Measurements from ENCODE around the gene LIPM. TPM values are rescaled to one million over a fixed set of nuclear protein-coding genes. Genes with fewer than 3 reads are reported as not detected.

LIPM gene
- total RNA-seq, 3 donors from 2014 or later (not counting 1 experiment from before 2014, with no cell fraction given): not detected

GRCh38 chr10:88840881-88841280, 38.4 kb downstream of the LIPM start:
- ATAC-seq (no peak), DNase-seq (no peak)
- no peaks in the 10 kb centered on the region for H3K36me3 Mint-ChIP-seq
- Histone ChIP-seq H3K27me3 (ENCODE audit: control insufficient read depth, insufficient read depth, low read length) (no peaks in the 10 kb centered on the region), H3K27ac (ENCODE audit: low read length) (no peak overlapping the region), H3K4me3 (ENCODE audit: low read length) (no peak overlapping the region), H3K4me1 (ENCODE audit: control insufficient read depth, insufficient read depth, low read length) (no peaks in the 10 kb centered on the region), H3K9me3 (ENCODE audit: control insufficient read depth, insufficient read depth, low read length) (no peaks in the 10 kb centered on the region), H3K36me3 (ENCODE audit: control insufficient read depth, insufficient read depth, low read length) (no peaks in the 10 kb centered on the region)
- intact Hi-C loops (cut with micrococcal nuclease): no loop called here
- peaks cover 6 to 15% of the 10 kb centered on the region in 2 donors for H3K27me3 Mint-ChIP-seq (ENCODE audit: low read depth in 2 of 2)
- TF ChIP-seq, protein P1, sequence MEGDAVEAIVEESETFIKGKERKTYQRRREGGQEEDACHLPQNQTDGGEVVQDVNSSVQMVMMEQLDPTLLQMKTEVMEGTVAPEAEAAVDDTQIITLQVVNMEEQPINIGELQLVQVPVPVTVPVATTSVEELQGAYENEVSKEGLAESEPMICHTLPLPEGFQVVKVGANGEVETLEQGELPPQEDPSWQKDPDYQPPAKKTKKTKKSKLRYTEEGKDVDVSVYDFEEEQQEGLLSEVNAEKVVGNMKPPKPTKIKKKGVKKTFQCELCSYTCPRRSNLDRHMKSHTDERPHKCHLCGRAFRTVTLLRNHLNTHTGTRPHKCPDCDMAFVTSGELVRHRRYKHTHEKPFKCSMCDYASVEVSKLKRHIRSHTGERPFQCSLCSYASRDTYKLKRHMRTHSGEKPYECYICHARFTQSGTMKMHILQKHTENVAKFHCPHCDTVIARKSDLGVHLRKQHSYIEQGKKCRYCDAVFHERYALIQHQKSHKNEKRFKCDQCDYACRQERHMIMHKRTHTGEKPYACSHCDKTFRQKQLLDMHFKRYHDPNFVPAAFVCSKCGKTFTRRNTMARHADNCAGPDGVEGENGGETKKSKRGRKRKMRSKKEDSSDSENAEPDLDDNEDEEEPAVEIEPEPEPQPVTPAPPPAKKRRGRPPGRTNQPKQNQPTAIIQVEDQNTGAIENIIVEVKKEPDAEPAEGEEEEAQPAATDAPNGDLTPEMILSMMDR (IDR thresholded peaks at IDR 0.05): no peak
- 85% methylated on average over 4 of the region's 5 CpGs for WGBS (ENCODE audit: insufficient coverage)
- H3K4me3 Mint-ChIP-seq: no peak overlapping the region
- no peaks in the 10 kb centered on the region for H3K9me3 Mint-ChIP-seq
- no peaks in the 10 kb centered on the region for H3K4me1 Mint-ChIP-seq
- no peak overlapping the region for H3K27ac Mint-ChIP-seq

DNA sequence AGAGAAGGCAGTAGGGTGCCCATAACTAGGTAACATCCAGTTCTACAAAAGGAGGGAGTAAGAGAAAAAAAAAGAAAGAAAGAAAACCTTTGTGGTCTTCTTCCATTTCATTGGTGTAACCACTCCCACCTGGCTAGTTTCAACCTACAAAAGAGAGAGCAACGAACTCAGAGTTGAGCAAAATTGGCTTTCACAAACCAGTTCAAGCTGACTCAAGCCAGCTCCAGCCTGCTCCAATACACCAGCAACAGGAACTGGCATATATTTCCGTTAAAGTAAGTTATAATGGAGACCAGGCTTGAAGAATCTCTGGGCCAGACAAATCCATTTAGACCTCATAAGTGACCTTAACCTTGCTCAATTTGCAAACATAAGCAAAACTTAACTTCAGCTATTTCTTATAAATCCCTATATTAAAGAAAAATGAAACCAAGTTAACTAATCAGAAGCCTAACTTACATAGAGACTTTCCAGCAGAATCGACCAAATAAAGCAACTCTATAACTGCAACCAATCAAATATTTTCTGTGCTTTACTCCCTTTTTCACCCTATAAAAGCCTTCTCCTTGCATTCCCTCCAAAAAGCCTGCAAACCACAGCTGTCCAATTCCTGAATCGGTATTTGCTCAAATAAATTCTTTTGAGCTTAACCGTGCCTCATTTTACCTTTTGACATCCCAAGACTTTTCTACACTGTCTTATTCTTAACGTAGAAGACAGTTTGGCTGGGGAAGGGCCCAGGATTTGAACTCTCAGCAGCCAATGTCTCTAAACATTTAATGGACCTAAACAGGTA, 39.0 kb downstream of the LIPM start:
- Mint-ChIP-seq H3K4me3 (no peak overlapping the region), H3K9me3 (no peaks in the 10 kb centered on the region), H3K27ac (no peak overlapping the region), H3K4me1 (no peaks in the 10 kb centered on the region), H3K27me3 (ENCODE audit: low read depth in 2 of 2) (peaks cover 6 to 17% of the 10 kb centered on the region in 2 donors), H3K36me3 (no peaks in the 10 kb centered on the region)
- DNase-seq (no peak), ATAC-seq (no peak)
- Histone ChIP-seq H3K27ac (ENCODE audit: low read length) (no peak overlapping the region), H3K9me3 (ENCODE audit: control insufficient read depth, insufficient read depth, low read length) (no peaks in the 10 kb centered on the region), H3K27me3 (ENCODE audit: control insufficient read depth, insufficient read depth, low read length) (no peaks in the 10 kb centered on the region), H3K36me3 (ENCODE audit: control insufficient read depth, insufficient read depth, low read length) (no peaks in the 10 kb centered on the region), H3K4me1 (ENCODE audit: control insufficient read depth, insufficient read depth, low read length) (no peaks in the 10 kb centered on the region), H3K4me3 (ENCODE audit: low read length) (no peak overlapping the region)
- TF ChIP-seq, protein P1 (IDR thresholded peaks at IDR 0.05): no peak
- 87% methylated on average over 6 of the region's 6 CpGs for WGBS (ENCODE audit: insufficient coverage)
- intact Hi-C loops (cut with micrococcal nuclease): no loop called here

GRCh38 chr10:88843171-88843570, 40.6 kb downstream of the LIPM start:
- no peaks in the 10 kb centered on the region for H3K36me3 Mint-ChIP-seq
- TF ChIP-seq, protein P1 (IDR thresholded peaks at IDR 0.05): no peak
- H3K9me3 Mint-ChIP-seq: no peaks in the 10 kb centered on the region
- Histone ChIP-seq H3K27ac (ENCODE audit: low read length) (no peak overlapping the region), H3K9me3 (ENCODE audit: control insufficient read depth, insufficient read depth, low read length) (no peaks in the 10 kb centered on the region), H3K36me3 (ENCODE audit: control insufficient read depth, insufficient read depth, low read length) (no peaks in the 10 kb centered on the region), H3K27me3 (ENCODE audit: control insufficient read depth, insufficient read depth, low read length) (no peaks in the 10 kb centered on the region), H3K4me1 (ENCODE audit: control insufficient read depth, insufficient read depth, low read length) (no peaks in the 10 kb centered on the region), H3K4me3 (ENCODE audit: low read length) (no peak overlapping the region)
- H3K4me1 Mint-ChIP-seq: no peaks in the 10 kb centered on the region
- no peak overlapping the region for H3K27ac Mint-ChIP-seq
- 63% methylated on average over 4 of the region's 4 CpGs for WGBS (ENCODE audit: insufficient coverage)
- H3K27me3 Mint-ChIP-seq (ENCODE audit: low read depth in 2 of 2): peaks cover 6 to 17% of the 10 kb centered on the region in 2 donors
- ATAC-seq (no peak), DNase-seq (no peak)
- intact Hi-C loops (cut with micrococcal nuclease): no loop called here
- no peak overlapping the region for H3K4me3 Mint-ChIP-seq

GRCh38 chr10:88848499-88848898, 46.0 kb downstream of the LIPM start:
- TF ChIP-seq, protein P1 (IDR thresholded peaks at IDR 0.05): no peak
- Histone ChIP-seq H3K4me3 (ENCODE audit: low read length) (no peak overlapping the region), H3K27me3 (ENCODE audit: control insufficient read depth, insufficient read depth, low read length) (no peaks in the 10 kb centered on the region), H3K27ac (ENCODE audit: low read length) (no peak overlapping the region), H3K36me3 (ENCODE audit: control insufficient read depth, insufficient read depth, low read length) (no peaks in the 10 kb centered on the region), H3K4me1 (ENCODE audit: control insufficient read depth, insufficient read depth, low read length) (no peaks in the 10 kb centered on the region), H3K9me3 (ENCODE audit: control insufficient read depth, insufficient read depth, low read length) (no peaks in the 10 kb centered on the region)
- ATAC-seq: no peak
- intact Hi-C loops (cut with micrococcal nuclease): no loop called here
- Mint-ChIP-seq H3K4me1 (no peaks in the 10 kb centered on the region), H3K27ac (no peak overlapping the region), H3K9me3 (no peaks in the 10 kb centered on the region), H3K36me3 (no peaks in the 10 kb centered on the region), H3K27me3 (ENCODE audit: low read depth in 2 of 2) (peaks cover 9 to 21% of the 10 kb centered on the region in 2 donors), H3K4me3 (no peak overlapping the region)
- 0% methylated on average over 1 of the region's 1 CpG for WGBS (ENCODE audit: insufficient coverage)
- no peak for DNase-seq

Data from natural killer cell (primary cell).